Activated CD4-positive, alpha-beta memory T cell treated with anti-CD3 and anti-CD28 coated beads for 36 hours (primary cell): ENCODE measurements around the gene KRT79. TPM values are rescaled to one million over a fixed set of nuclear protein-coding genes. Genes with fewer than 3 reads are reported as not detected.
"Not testable (repeated sequence)": the region's sequence is repeated elsewhere in the genome, so short reads cannot be mapped to it uniquely, and the experiment has no call there.

Source experiments
- CTCF ChIA-PET: fragments of 350-600 bp; sonication (Branson Sonifier 250); formaldehyde crosslinking; loops from one replicate; lab custom pipeline; 2021; ENCODE audit warnings: antibody characterized with exemption, inconsistent platforms; lab: Charles Lee
- POLR2A ChIA-PET: fragments of 350-600 bp; sonication (Branson Sonifier 250); formaldehyde crosslinking; loops from one replicate; lab custom pipeline; 2021; ENCODE audit warnings: antibody characterized with exemption; lab: Charles Lee
- DNase-seq: peaks from one replicate; pipeline ENCODE4 v3.0.0-alpha.2; 2020
- H3K27ac Mint-ChIP-seq: one replicate; pipeline ENCODE4 v1.8.0; 2021; ENCODE audit warnings: mixed read lengths
- H3K27me3 Mint-ChIP-seq: one replicate; pipeline ENCODE4 v1.8.0; 2021; ENCODE audit warnings: mixed read lengths
- H3K36me3 Mint-ChIP-seq: one replicate; pipeline ENCODE4 v1.8.0; 2021; ENCODE audit warnings: mixed read lengths
- H3K4me1 Mint-ChIP-seq: one replicate; pipeline ENCODE4 v1.8.0; 2021; ENCODE audit warnings: low read depth, mixed read lengths
- H3K4me3 Mint-ChIP-seq: one replicate; pipeline ENCODE4 v1.8.0; 2021; ENCODE audit warnings: mild to moderate bottlenecking, mixed read lengths
- H3K9me3 Mint-ChIP-seq: one replicate; pipeline ENCODE4 v1.8.0; 2021; ENCODE audit warnings: mixed read lengths
- intact Hi-C: fragments of 100-400 bp; cut with micrococcal nuclease; formaldehyde crosslinking; loops from one replicate; pipeline ENCODE4 v1.15.1; 2023
- total RNA-seq, 2 experiments: library from RNA; stranded (reverse); gene quantifications; one replicate each; pipeline ENCODE4 v1.2.3, GENCODE V29; 2021

The KRT79 gene
- total RNA-seq = not detected

DNA sequence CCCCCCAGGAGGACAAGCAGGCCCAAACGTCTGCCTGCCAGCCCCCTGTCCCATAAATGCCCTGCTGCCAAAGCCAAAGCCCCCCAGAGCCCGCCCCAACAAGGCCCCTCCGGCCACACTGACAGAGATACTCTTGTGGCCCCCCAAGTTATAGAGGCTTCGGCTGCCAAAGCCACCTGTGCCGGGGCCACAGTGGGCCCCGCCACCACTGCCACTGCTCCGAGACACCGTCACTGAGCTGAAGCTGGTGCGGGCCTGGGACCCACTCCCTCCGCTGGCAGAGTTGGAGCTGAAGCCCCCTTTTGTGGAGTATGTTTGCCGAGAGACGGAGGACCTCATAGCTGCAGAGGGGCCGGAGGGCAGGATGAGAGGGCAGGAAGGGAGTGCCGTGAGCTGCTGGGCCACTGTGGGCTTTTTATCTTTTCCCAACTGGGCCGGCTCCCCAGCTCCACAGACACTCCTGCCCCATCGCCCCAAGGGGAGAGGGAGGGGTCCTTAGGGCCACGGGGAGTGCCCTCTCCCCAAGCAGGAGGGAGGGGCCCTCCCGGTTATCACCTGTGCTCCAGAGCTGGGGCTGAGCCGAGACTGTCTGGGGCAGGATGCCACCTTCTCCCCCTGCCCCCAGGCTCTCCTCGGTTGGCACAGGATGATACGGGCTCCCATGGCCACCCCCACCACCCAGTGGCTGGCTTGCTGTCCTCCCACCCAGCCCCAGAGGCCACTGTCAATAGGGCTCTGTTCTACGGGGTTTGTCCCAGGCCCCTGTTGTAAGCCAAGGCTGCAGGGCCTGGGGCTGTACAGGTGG is at the start of gene KRT79:
Gene KRT79, minus strand, starts transcription at position 390 of the 805 bp plus-strand sequence. Its CDS starts 51 bp downstream, at position 339.
- Mint-ChIP-seq H3K4me3 (no peak within 1 kb of the TSS), H3K4me1 (peaks cover 22% of the 10 kb centered on the region), H3K36me3 (no peaks in the 10 kb centered on the region), H3K27ac (no peak within 1 kb of the TSS), H3K27me3 (peaks cover 15% of the 10 kb centered on the region), H3K9me3 (no peaks in the 10 kb centered on the region)
- intact Hi-C loops = no loop called here
- no peak for DNase-seq
- ChIA-PET CTCF (interaction anchor here (1.5 kb wide), 1 partner anchor 46 kb away, joined by 3 read pairs; no protein-coding TSS in a partner anchor), POLR2A (no interaction called here)

DNA sequence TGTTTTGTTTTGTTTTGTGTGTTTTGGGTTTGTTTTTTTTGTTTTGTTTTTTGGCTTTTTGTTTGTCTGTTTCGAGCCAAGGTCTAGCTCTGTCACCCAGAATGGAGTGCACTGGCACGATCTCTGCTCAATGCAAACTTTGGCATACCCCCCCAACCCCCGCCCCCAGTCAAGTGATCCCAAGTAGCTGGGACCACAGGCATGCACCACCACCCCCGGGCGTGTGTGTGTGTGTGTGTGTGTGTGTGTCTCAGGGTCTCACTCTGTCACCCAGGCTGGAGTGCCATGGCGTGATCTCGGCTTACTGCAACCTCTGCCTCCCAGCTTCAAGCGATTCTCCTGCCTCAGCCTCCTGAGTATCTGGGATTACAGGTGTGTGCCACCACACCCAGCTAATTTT is 46.4 kb upstream of the KRT79 start:
- CTCF ChIA-PET = interaction anchor here (0.5 to 14.4 kb wide), 54 partner anchors 9 to 811 kb away, joined by 3 to 557 read pairs (median 4); partner anchors contain the start of genes ATG101 and EIF4B
- H3K27ac Mint-ChIP-seq, H3K4me3 Mint-ChIP-seq, POLR2A ChIA-PET, H3K9me3 Mint-ChIP-seq, H3K27me3 Mint-ChIP-seq, intact Hi-C loops, H3K36me3 Mint-ChIP-seq, H3K4me1 Mint-ChIP-seq, DNase-seq: not testable (repeated sequence)

DNA sequence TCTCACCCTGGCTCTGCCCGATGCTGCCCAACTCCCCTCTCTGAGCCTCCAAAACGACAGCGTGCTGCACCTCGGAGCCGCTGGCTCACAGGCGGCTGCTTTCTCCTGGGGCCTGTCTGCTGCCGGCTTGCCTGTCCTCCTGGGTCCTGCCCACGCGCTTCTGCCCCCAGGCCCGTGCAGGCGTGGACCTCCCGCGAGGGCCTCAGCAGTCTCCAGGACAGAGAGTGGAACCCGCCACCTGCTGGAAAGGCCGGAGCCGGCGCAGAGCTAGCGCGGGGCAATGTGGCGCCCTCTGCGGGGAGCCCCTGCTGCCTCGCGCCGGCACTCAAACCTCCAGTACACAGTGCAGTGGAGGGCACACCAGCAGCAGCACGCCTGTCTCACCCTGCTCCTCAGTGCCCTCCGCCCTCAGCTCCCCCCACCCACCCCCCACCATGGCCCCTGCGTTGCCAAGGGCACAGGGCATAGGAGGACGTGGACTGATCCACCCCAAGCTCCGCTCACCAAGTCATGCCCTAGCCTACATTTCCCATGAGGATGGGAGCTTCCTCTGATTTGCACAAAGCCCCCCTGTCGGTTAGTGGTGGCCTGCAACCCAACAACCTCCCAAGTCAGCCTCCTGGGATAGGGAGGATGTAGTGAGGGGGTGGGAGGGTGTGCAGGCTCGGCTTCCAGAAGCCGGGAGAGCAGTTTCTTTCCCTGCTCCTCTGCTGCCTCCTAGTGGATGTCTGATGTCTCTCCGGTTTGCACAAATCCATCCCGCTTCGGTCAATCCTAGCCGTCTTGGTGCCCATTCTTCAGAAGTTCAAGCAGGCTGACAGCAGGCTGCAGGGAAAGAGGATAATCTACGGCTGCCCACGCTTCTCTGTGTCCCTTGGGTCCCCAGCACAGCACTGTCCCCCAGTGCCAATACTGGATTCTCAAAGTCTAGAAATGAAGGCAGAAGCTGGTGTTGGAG is 45.6 kb upstream of the KRT79 start:
- peak overlapping the region; percentile 65 for H3K4me3 Mint-ChIP-seq
- peak; percentile 83 for DNase-seq
- peaks cover 2% of the 10 kb centered on the region for H3K27me3 Mint-ChIP-seq
- ChIA-PET CTCF (interaction anchor here (0.5 to 14.4 kb wide), 89 partner anchors 10 to 855 kb away, joined by 3 to 557 read pairs (median 4); partner anchors contain the start of genes ATG101 and EIF4B), POLR2A (no interaction called here)
- H3K4me1 Mint-ChIP-seq = peaks cover 7% of the 10 kb centered on the region
- H3K27ac Mint-ChIP-seq = no peak overlapping the region
- intact Hi-C loops = loop anchor here (1.0 to 10.0 kb wide), 4 partner anchors 185 to 723 kb away; no protein-coding TSS in a partner anchor
- H3K36me3 Mint-ChIP-seq = no peaks in the 10 kb centered on the region
- no peaks in the 10 kb centered on the region for H3K9me3 Mint-ChIP-seq

DNA sequence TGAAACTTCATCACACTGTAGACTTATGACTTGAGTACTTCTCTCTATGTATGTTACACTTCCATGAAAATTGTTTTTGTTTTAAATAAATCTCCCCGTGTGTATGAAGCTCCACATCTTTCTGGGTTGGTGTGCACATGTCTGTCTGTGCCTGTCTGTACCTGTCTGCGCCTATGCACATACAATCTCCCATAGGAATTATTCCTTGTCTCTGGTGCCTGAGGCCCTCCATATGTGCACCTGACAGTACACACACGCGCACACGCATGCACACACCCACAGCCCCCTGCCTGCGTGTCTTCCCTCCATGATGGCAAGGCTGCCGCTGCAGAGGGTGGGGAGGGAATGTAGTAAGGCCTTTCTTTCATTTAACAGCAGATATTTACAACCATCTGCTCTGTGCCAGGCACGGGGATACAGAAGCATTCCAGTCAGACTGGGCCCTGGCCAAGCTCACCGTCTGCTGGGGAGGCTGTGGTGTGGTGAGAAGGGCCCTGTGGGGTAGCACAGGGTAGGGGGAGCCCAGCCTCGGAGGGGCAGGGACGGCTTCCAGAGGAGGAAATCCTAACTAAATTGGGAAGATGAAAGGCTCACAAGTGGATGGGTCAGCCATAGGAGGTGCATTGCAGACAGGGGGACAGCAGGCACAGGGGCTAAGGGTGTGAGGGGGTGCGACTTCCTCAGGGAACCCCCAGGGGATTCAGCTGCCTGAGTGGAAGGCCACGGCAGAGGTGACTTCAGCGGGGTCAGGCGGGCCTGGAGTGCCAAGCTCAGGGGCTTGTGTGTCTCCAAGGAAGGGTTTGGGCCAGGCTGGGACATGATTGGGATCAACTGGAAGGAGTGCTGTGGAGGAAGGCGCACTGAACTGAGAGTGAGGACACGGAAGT is 44.6 kb upstream of the KRT79 start:
- Mint-ChIP-seq H3K27ac (no peak overlapping the region), H3K36me3 (no peaks in the 10 kb centered on the region), H3K9me3 (no peaks in the 10 kb centered on the region), H3K4me1 (peaks cover 12% of the 10 kb centered on the region), H3K4me3 (no peak overlapping the region), H3K27me3 (peaks cover 2% of the 10 kb centered on the region)
- ChIA-PET CTCF (interaction anchor here (0.5 to 14.4 kb wide), 59 partner anchors 9 to 854 kb away, joined by 3 to 557 read pairs (median 4); partner anchors contain the start of genes ATG101 and EIF4B), POLR2A (no interaction called here)
- intact Hi-C loops = loop anchor here (1.0 to 10.0 kb wide), 4 partner anchors 184 to 722 kb away; no protein-coding TSS in a partner anchor
- DNase-seq = no peak

DNA sequence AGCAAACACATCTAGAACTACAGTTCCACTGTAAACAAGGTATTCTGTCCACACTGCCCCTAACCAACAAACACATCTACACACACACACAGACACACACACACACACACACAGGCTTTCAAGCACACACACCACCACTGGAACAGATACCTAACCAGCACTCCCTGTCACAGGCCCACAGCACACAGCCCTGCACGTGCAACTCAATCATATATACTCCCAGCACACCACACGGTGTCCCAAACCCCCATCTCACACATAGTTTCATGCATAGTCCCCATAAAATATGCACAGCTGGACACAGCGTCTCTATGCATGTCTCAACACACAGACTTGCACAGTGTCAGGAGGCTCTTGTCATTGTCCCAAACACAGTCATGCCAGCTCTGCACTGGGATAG is 43.1 kb upstream of the KRT79 start:
- intact Hi-C loops = loop anchor here (5.0 to 10.0 kb wide), 2 partner anchors 182 to 505 kb away; no protein-coding TSS in a partner anchor
- POLR2A ChIA-PET = interaction anchor here (0.5 kb wide), 1 partner anchor 93 kb away, joined by 5 read pairs; no protein-coding TSS in a partner anchor

DNA sequence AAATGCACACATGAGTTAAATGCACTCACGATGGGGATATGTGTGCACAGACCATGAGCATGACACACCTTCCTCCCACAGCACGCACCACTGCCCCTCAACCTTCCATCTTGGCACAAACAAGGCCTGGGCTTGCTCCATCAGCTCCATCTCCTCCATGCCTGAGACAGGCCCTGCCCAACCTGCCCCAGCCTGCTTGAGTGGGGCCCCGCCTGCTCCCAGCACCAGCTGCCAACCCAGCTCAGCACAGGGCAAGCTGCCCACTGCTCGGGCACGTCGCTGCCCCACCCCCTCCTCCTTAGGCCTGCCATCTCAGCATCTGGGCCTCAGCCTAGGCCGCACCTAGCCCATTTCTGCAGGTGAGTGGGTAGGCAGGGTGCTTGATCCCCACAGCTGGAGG is 42.3 kb upstream of the KRT79 start:
- H3K27me3 Mint-ChIP-seq = peaks cover 5% of the 10 kb centered on the region
- H3K36me3 Mint-ChIP-seq = no peaks in the 10 kb centered on the region
- no peaks in the 10 kb centered on the region for H3K9me3 Mint-ChIP-seq
- no peak overlapping the region for H3K27ac Mint-ChIP-seq
- no peak for DNase-seq
- ChIA-PET CTCF (interaction anchor here (0.6 to 14.4 kb wide), 4 partner anchors 90 to 1314 kb away, joined by 3 to 557 read pairs (median 72); no protein-coding TSS in a partner anchor), POLR2A (no interaction called here)
- intact Hi-C loops = loop anchor here (5.0 to 10.0 kb wide), 2 partner anchors 182 to 504 kb away; no protein-coding TSS in a partner anchor
- peaks cover 17% of the 10 kb centered on the region for H3K4me1 Mint-ChIP-seq
- H3K4me3 Mint-ChIP-seq = no peak overlapping the region

More for the DNA sequence above, 43.1 kb upstream of the KRT79 start:
- no peak for DNase-seq
- Mint-ChIP-seq H3K4me3 (no peak overlapping the region), H3K4me1 (peaks cover 17% of the 10 kb centered on the region), H3K9me3 (no peaks in the 10 kb centered on the region), H3K27ac (no peak overlapping the region), H3K27me3 (peaks cover 5% of the 10 kb centered on the region), H3K36me3 (no peaks in the 10 kb centered on the region)
- CTCF ChIA-PET = interaction anchor here (0.8 to 14.4 kb wide), 6 partner anchors 12 to 720 kb away, joined by 3 to 557 read pairs (median 4); no protein-coding TSS in a partner anchor

DNA sequence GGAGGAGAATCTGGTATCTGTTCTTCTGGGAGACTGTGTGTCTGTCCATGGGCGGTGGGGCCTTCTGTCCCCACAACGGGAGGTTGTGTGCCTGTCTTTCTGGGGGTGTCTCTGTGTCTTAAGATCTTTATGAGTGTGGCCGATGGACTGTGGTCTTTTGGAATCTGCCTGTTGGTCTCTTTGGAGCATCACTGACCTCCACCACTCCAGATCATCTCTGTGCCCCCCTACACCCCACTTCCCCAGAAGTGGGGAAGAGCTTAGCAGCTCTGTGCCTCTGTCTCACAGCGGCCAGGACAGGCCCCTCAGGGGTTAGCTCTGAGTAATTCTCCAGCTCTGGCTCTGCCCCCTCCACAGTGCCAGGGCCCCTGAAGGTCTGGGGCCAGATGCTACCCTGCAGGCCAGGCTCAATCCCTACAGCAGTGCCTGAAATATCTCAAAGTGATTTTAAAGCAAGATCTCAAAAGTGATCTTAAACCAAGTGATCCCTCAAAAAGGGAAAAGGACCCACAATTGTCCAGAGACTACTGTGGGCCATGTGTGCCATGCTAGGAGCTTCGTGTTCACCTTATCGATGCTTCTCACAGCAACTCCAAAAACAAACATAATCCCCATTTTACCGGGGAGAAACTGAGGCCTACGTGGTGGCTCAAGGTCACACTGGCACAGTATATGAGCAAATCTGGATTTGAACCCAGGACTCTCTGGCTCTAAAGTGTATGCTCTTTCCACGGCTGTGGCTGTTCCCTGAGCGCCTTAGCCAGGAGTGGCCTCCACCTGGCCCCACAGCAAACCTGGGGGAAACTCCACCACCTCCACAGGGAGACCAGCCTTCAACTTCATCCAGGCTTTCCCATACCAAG is 40.7 kb upstream of the KRT79 start:
- POLR2A ChIA-PET = no interaction called here

DNA sequence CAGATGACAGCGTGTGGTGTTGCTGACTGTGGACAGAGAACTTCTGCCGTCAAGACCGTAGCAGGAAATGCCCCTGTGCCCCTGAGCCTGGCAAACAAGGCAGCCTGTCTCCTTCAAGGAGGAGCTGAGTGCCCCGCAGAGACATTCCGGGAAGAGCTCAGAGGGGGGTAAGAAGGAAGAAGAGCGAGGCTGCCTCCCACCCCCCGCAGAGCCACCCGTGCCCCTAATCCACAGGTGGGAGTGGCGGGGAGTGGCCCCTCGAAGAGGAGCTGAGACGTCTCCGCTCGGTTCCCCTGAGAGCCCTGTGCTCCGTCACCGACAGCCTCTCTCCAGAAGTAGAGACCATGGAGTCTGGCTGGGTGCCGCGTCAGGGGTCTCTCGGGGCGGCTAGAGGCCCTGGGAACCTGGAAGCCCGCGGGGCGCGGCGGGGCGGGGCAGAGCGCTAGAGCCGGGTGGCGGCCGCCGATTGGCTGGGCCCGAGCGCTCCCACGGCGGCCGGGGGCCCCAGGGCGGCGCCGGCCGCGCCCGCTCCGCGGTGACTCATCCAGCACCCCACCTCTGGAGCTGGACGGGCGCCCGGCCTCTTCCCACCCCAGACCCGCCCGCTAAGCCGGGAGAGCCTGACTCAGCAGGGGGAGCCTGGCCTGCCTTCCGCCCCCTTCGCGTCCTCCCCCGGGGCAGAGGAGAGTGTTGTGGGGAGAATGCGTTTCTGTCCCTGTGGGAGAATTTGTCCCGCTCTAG is 39.9 kb upstream of the KRT79 start:
- Mint-ChIP-seq H3K27me3 (peaks cover 3% of the 10 kb centered on the region), H3K36me3 (no peaks in the 10 kb centered on the region), H3K4me1 (peaks cover 14% of the 10 kb centered on the region), H3K27ac (no peak overlapping the region), H3K9me3 (no peaks in the 10 kb centered on the region), H3K4me3 (peak overlapping the region; percentile 57)
- POLR2A ChIA-PET = no interaction called here
- peak; percentile 72 for DNase-seq
- intact Hi-C loops = loop anchor here (10.0 kb wide), 1 partner anchor 179 kb away; no protein-coding TSS in a partner anchor
- CTCF ChIA-PET = interaction anchor here (1.1 to 4.1 kb wide), 8 partner anchors 8 to 512 kb away, joined by 3 to 25 read pairs (median 4); partner anchors contain the start of gene KRT74

More for the DNA sequence above, 40.7 kb upstream of the KRT79 start:
- peaks cover 3% of the 10 kb centered on the region for H3K27me3 Mint-ChIP-seq
- H3K4me3 Mint-ChIP-seq = peak overlapping the region; percentile 34
- no peak overlapping the region for H3K27ac Mint-ChIP-seq
- intact Hi-C loops = loop anchor here (5.0 to 10.0 kb wide), 2 partner anchors 180 to 503 kb away; no protein-coding TSS in a partner anchor
- no peaks in the 10 kb centered on the region for H3K36me3 Mint-ChIP-seq
- CTCF ChIA-PET = interaction anchor here (1.0 to 4.1 kb wide), 6 partner anchors 9 to 513 kb away, joined by 3 to 25 read pairs (median 6); no protein-coding TSS in a partner anchor
- DNase-seq = no peak
- peaks cover 15% of the 10 kb centered on the region for H3K4me1 Mint-ChIP-seq
- H3K9me3 Mint-ChIP-seq = no peaks in the 10 kb centered on the region

DNA sequence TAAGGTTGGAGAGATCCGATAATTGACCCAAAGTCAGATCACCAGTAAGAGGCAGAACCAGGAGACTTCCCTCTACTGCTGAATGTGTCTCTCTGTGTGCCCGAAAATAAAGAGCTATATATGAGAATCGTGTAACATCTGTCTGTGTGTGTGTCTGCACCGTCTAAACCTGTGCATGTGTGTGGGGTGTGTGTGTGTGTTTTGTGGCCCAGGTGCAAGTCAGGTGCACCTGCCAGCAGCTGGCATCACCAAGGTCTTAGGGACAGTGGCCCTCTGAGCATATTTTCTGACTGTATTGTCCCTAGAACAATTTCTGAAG is 39.4 kb upstream of the KRT79 start:
- ChIA-PET CTCF (interaction anchor here (0.5 to 4.1 kb wide), 9 partner anchors 8 to 512 kb away, joined by 3 to 25 read pairs (median 3); partner anchors contain the start of genes AAAS and KRT74), POLR2A (no interaction called here)
- H3K36me3 Mint-ChIP-seq = no peaks in the 10 kb centered on the region
- peaks cover 3% of the 10 kb centered on the region for H3K27me3 Mint-ChIP-seq
- H3K4me1 Mint-ChIP-seq = peaks cover 14% of the 10 kb centered on the region
- H3K27ac Mint-ChIP-seq = no peak overlapping the region
- H3K4me3 Mint-ChIP-seq = peak overlapping the region; percentile 57
- no peak for DNase-seq
- H3K9me3 Mint-ChIP-seq = no peaks in the 10 kb centered on the region
- intact Hi-C loops = loop anchor here (10.0 kb wide), 1 partner anchor 179 kb away; no protein-coding TSS in a partner anchor
